ENCODE data around the gene PERM1.

PERM1 gene

DNA sequence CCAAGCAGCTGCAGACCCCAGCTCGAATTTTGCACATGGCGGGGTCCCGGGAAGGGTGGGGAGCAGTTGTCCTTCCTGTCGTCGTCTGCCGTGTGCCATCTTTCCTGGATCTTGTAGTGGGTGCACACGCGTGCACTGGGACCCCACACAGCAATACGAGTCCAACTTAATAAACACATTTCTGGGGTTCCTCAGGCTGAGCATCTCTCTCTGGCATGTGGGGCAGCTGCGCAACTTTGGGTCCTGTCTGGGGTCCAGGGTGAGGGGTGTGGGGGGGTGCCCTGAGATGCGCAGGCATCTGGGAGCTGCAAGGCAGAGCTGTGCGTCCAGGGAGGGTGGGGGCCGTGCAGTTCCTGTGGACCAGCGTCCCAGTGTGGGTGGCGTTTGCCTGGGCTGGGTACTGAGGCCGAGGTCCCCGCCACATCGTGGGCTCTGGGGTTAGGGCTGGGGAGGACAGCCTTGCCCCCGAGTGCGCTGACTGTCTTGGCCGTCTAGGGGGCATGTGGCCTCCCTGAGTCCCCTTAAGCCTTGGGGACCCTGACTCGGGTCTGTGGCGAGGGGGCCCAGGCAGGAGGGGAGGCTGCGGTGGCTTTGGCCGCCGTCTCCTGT, 16.3 kb downstream of the PERM1 start:
- DNase-seq (ENCODE audit: low read depth): no peak

- DNase-seq (ENCODE audit: low read depth): no peak
These were observed 17.0 kb downstream of the PERM1 start for GRCh38 chr1:964691-965525.

GRCh38 chr1:963746-964525, 18.0 kb downstream of the PERM1 start:
- DNase-seq (ENCODE audit: low read depth): no peak

GRCh38 chr1:963301-963651, 18.6 kb downstream of the PERM1 start:
- DNase-seq (ENCODE audit: low read depth): no peak

GRCh38 chr1:962381-963300, 19.3 kb downstream of the PERM1 start:
- DNase-seq (ENCODE audit: low read depth): no peak

- DNase-seq (ENCODE audit: low read depth): no peak
These were observed 20.7 kb downstream of the PERM1 start for GRCh38 chr1:961132-961669.

GRCh38 chr1:960363-961131, 21.3 kb downstream of the PERM1 start, which contains the start of gene KLHL17:
Gene KLHL17 (plus strand): TSS chr1:960584. CDS start chr1:960694, 110 bp downstream.
- peak; percentile 66 for DNase-seq (ENCODE audit: low read depth)

- no peak for DNase-seq (ENCODE audit: low read depth)
These were observed 22.0 kb downstream of the PERM1 start for GRCh38 chr1:959731-960362.

DNA sequence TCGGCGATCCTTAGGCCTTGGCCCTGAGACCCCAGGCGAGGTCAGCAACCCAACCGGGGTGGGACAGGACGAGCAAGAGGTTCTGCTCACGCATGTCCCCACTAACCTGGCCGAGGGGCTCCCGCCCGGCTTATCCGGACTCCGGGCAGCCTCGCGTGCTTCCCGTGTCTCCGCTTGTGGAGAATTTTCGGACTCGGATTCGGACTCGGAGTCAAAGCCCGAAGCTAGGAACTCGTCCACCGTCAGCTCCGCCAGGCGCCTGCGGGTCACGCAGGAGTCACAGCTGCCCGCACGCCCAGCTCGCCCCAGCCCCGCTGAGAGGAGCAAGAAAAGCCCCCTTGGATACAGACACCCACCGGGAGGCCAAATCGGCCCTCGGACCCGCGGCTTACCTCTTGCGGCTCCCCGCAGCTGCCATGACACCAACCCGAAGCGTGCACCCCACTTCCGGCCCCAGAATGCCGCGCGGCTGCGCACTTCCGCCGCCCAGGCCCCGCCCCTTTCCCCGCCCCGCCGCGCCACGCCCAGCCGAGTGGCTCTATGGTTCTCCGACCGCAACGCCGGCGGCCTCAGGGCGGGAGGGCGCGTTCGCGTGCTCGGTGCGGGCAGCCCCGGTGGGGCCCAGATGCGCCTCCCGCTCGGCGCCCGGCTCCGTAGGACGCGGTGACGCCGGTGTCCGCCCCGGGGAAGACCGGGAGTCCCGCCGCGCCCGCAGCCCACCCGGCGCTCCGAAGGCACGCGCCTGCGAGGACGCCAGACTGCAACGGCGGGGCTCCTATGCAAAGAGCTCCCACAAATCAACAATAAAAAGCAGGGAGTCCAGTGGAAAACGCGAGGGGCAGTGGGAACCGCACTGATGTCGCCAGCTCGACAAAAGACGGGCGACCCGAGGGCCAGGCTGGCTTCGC, 22.8 kb downstream of the PERM1 start, which contains the start of gene NOC2L:
Gene NOC2L, minus strand, starts transcription at position 434 of the 908 bp plus-strand sequence. Its CDS starts 16 bp downstream, at position 418.
- DNase-seq (ENCODE audit: low read depth): peak; percentile 85

DNA sequence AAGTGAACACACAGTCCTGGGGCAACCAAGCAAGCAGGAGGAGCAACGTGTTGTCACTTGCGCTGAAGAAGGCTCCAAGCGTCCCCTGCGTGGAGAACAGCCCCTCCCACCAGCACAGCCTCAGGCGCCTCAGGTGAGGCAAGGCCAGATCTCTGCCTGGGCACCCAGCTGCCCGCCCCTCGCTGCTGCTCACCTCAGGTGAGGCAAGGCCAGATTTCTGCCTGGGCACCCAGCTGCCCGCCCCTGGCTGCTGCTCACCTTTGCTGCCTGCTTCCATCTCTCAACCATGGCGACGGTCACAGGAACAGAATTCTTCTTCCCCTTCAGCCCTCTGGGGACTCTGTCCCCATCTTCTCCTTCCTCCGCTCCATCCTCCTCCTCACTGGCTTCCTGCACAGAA, 25.3 kb downstream of the PERM1 start:
- DNase-seq (ENCODE audit: low read depth): no peak

DNA sequence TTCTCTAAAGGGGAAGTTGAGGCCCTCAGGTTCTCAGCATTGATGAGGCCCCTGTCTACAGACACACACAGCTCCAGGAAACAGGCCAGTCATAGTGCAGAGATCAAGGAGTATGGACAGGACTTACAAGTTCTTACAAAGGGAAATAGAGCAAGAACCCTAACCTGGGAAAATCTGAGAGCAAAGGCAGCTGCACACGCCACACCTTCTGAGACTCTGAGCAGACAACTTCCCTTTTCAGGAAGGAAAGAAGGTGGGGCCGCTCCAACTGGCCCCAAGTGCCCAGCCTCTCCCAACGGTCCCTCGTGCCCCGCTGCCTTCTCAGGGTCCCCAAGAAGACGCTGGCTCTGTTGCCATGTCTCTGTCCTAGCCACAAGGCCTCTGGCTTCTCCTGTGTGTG, 26.4 kb downstream of the PERM1 start:
- DNase-seq (ENCODE audit: low read depth): no peak

- no peak for DNase-seq (ENCODE audit: low read depth)
These were observed 27.0 kb downstream of the PERM1 start for GRCh38 chr1:954927-955326.

- no peak for DNase-seq (ENCODE audit: low read depth)
These were observed 28.2 kb downstream of the PERM1 start for GRCh38 chr1:953524-954320.

DNA sequence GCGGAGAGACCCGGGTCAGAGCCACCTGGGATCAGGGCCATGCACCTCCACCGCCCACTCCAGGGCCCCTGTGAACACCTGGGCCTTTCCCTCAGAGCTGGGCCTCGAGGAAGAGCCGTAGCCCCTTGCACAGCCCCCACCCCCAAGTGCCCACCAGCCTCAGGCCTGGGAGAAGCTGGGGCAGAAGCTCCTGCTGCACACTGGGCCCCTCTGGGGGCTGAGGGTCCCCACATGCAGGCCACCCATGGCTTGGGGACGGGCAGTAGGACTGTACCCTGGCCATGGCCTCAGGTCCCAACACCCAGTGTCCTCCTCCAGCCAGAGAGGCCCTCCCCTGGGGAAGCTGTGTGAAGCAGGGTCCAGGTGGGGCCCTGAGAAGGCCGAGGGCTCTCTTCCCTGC, 29.3 kb downstream of the PERM1 start:
- no peak for DNase-seq (ENCODE audit: low read depth)

GRCh38 chr1:952201-952600, 29.7 kb downstream of the PERM1 start:
- no peak for DNase-seq (ENCODE audit: low read depth)

GRCh38 chr1:951364-951763, 30.5 kb downstream of the PERM1 start:
- no peak for DNase-seq (ENCODE audit: low read depth)

- no peak for DNase-seq (ENCODE audit: low read depth)
These were observed 31.0 kb downstream of the PERM1 start for GRCh38 chr1:950881-951280.

DNA sequence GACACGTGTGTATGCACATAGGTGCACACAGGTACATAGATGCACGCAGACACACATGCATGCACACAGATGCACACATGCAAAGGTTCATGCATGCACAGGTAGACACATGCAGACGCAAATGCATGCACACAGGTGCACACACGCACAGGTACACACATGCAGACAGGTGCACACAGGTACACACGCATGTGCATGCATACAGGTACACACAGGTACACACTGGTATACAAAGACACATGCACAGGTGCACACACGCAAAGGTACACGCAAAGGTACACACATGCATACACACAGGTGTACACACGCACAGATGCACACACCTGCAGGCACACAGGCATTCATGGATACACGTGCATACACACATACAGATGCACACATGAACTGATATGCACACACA, 31.6 kb downstream of the PERM1 start:
- DNase-seq (ENCODE audit: low read depth): no peak

Measured in fibroblast of gingiva (primary cell).